Fibroblast of lung (primary cell): ENCODE measurements around the gene ISY1.

Experiments
- CTCF ChIP-seq, 2 donors: IDR thresholded peaks in 1 of 2; conservative IDR thresholded peaks in 1 of 2; 1 replicate in 1 of 2; 2 replicates in 1 of 2; pipeline ENCODE4 v1.5.1; 2011 to 2012; ENCODE audit warnings: low read length in 2 of 2, control low read depth in 1 of 2, inconsistent platforms in 1 of 2, low read depth in 1 of 2, mild to moderate bottlenecking in 1 of 2
- EZH2 ChIP-seq: IDR thresholded peaks from 2 replicates; pipeline ENCODE4 v1.5.1; 2012; ENCODE audit warnings: low read length, control low read depth, mild to moderate bottlenecking; ENCODE audit errors: missing control alignments

GRCh38 chr3:129082026-129082425 is 78.8 kb downstream of the ISY1 start:
- no peak for TF ChIP-seq CTCF (conservative IDR thresholded peaks at IDR 0.05 in 1 of 2, IDR thresholded peaks at IDR 0.05 in 1 of 2; ENCODE audit: low read depth in 1 of 2, low read length in 2 of 2)
- no peak for TF ChIP-seq EZH2
